ENCODE results near the gene GCNA.

Gene GCNA

GRCh38 chrX:71616672-71617529 is 38.7 kb downstream of the GCNA start:
- DNase-seq (ENCODE audit: low spot score) = no peak

- DNase-seq (ENCODE audit: low spot score) = no peak
These were observed 39.5 kb downstream of the GCNA start for GRCh38 chrX:71617742-71618141.

GRCh38 chrX:71618303-71618721 is 40.1 kb downstream of the GCNA start, which contains the start of gene CXCR3:
CXCR3 (minus strand) TSS chrX:71618511; CDS start chrX:71618449, 62 bp downstream.
- DNase-seq (ENCODE audit: low spot score) = no peak

- DNase-seq (ENCODE audit: low spot score) = no peak
These were observed 40.5 kb downstream of the GCNA start for GRCh38 chrX:71618787-71619186.

GRCh38 chrX:71619193-71619592 is 41.0 kb downstream of the GCNA start:
- DNase-seq (ENCODE audit: low spot score) = no peak

- DNase-seq (ENCODE audit: low spot score) = no peak
These were observed 41.7 kb downstream of the GCNA start for GRCh38 chrX:71619986-71620385.

GRCh38 chrX:71621603-71622002 is 43.4 kb downstream of the GCNA start:
- no peak for DNase-seq (ENCODE audit: low spot score)

GRCh38 chrX:71622032-71622575 is 43.9 kb downstream of the GCNA start:
- DNase-seq (ENCODE audit: low spot score) = no peak

- peak; percentile 30 for DNase-seq (ENCODE audit: low spot score)
These were observed 44.6 kb downstream of the GCNA start for GRCh38 chrX:71622576-71623450.

GRCh38 chrX:71623714-71624113 is 45.5 kb downstream of the GCNA start:
- no peak for DNase-seq (ENCODE audit: low spot score)

GRCh38 chrX:71625471-71625870 is 47.2 kb downstream of the GCNA start:
- DNase-seq (ENCODE audit: low spot score) = no peak

- no peak for DNase-seq (ENCODE audit: low spot score)
These were observed 48.3 kb downstream of the GCNA start for GRCh38 chrX:71626576-71626975.

GRCh38 chrX:71627588-71628404 is 49.6 kb downstream of the GCNA start:
- no peak for DNase-seq (ENCODE audit: low spot score)

- DNase-seq (ENCODE audit: low spot score) = no peak
These were observed 51.2 kb downstream of the GCNA start for GRCh38 chrX:71629467-71629866.

GRCh38 chrX:71632923-71633657 is 54.9 kb downstream of the GCNA start:
- DNase-seq (ENCODE audit: low spot score) = no peak

- no peak for DNase-seq (ENCODE audit: low spot score)
These were observed 56.1 kb downstream of the GCNA start for GRCh38 chrX:71634366-71634765.

- DNase-seq (ENCODE audit: low spot score) = no peak
These were observed 58.4 kb downstream of the GCNA start for GRCh38 chrX:71636438-71637252.

- no peak for DNase-seq (ENCODE audit: low spot score)
These were observed 59.0 kb downstream of the GCNA start for GRCh38 chrX:71637253-71637618.

- no peak for DNase-seq (ENCODE audit: low spot score)
These were observed 59.6 kb downstream of the GCNA start for GRCh38 chrX:71637848-71638247.

- DNase-seq (ENCODE audit: low spot score) = no peak
These were observed 60.2 kb downstream of the GCNA start for GRCh38 chrX:71638409-71638808.
